RWPE2 (cell line): ENCODE measurements around the gene FKBP1A.

Source experiments
- ATAC-seq: fragments of 200-7000 bp; cut with Tn5 transposase; 3 replicates; pipeline ENCODE4 v1.9.1; 2021; ENCODE audit warnings: low read depth
- DNase-seq: peaks from one replicate; pipeline ENCODE4 v3.0.0-alpha.2; 2020; ENCODE audit warnings: low spot score
- H3K27ac ChIP-seq: fragments of 450-650 bp; 2 replicates; pipeline ENCODE4 v1.5.1; 2017; ENCODE audit warnings: mild to moderate bottlenecking; ENCODE audit not compliant: poor library complexity, severe bottlenecking
- H3K27me3 ChIP-seq: fragments of 250-450 bp; sonication (Bioruptor Pico); 2 replicates; pipeline ENCODE4 v1.5.1; 2021; ENCODE audit warnings: mild to moderate bottlenecking, moderate library complexity; ENCODE audit not compliant: insufficient read depth, poor library complexity, severe bottlenecking
- H3K36me3 ChIP-seq: fragments of 250-450 bp; sonication (Bioruptor Pico); 2 replicates; pipeline ENCODE4 v1.5.1; 2020; ENCODE audit warnings: low read depth, mild to moderate bottlenecking, moderate library complexity
- H3K4me1 ChIP-seq: fragments of 250-450 bp; sonication (Bioruptor Pico); 2 replicates; pipeline ENCODE4 v1.5.1; 2021; ENCODE audit warnings: mild to moderate bottlenecking, moderate library complexity; ENCODE audit not compliant: insufficient read depth, poor library complexity, severe bottlenecking
- H3K4me3 ChIP-seq: fragments of 250-450 bp; sonication (Bioruptor Pico); 2 replicates; pipeline ENCODE4 v1.5.1; 2021; ENCODE audit warnings: mild to moderate bottlenecking, moderate library complexity; ENCODE audit not compliant: severe bottlenecking
- H3K9me3 ChIP-seq: fragments of 250-450 bp; sonication (Bioruptor Pico); 2 replicates; pipeline ENCODE4 v1.5.1; 2021; ENCODE audit warnings: mild to moderate bottlenecking, moderate library complexity; ENCODE audit not compliant: severe bottlenecking
- TF ChIP-seq, protein P1 (sequence below): fragments of 450-650 bp; IDR thresholded peaks from one replicate; pipeline ENCODE4 v1.5.1; 2017; ENCODE audit warnings: mild to moderate bottlenecking, moderate library complexity; ENCODE audit not compliant: poor library complexity, severe bottlenecking

The FKBP1A gene

DNA sequence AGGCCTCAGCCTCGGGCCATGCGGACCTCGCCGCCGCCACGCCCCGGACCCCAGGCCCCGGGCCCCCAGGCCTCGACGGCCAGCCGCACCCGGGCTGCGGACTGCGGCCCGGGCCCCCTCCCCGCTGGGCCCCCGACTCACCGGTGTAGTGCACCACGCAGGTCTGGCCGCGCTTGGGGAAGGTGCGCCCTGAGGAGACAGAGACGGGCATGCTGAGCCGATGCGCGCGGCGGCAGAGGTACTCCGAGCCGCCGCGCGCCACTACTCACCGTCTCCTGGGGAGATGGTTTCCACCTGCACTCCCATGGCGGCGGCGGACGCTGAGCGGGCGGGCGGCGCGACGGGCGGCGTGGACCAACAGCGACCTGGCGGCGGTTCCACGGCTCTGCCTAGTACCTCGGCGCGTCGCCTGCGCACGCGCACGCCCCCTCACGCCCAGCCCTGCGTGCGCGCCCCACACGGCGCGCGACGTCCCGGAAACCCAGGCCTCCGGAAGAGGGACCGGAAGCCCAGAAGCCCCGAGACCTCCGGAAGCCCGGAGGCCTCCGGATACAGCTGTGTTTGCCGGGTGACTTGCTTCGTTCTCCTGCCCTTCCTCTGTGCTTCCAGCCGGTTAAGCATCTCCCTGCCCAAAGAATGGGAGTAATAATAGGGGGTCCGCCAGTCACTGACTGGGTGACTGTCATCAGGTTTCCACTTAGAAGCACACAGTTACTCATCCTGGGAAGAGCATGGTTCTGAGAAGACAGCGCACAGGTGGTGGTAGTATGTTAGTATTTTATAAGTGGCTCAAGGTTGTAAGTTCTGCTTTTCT lies at the start of gene FKBP1A:
FKBP1A (minus strand) TSS at position 362 of the 814 bp plus-strand sequence; CDS start at position 306, 56 bp downstream.
- Histone ChIP-seq H3K36me3 (peaks cover 25% of the 10 kb centered on the region), H3K27me3 (no peaks in the 10 kb centered on the region), H3K4me3 (peak within 1 kb of the TSS; percentile 55), H3K27ac (peak within 1 kb of the TSS; percentile 67), H3K4me1 (peaks cover 19% of the 10 kb centered on the region), H3K9me3 (no peaks in the 10 kb centered on the region)
- DNase-seq, result peak; percentile 89
- peak; percentile 80 for ATAC-seq
- TF ChIP-seq, protein P1, sequence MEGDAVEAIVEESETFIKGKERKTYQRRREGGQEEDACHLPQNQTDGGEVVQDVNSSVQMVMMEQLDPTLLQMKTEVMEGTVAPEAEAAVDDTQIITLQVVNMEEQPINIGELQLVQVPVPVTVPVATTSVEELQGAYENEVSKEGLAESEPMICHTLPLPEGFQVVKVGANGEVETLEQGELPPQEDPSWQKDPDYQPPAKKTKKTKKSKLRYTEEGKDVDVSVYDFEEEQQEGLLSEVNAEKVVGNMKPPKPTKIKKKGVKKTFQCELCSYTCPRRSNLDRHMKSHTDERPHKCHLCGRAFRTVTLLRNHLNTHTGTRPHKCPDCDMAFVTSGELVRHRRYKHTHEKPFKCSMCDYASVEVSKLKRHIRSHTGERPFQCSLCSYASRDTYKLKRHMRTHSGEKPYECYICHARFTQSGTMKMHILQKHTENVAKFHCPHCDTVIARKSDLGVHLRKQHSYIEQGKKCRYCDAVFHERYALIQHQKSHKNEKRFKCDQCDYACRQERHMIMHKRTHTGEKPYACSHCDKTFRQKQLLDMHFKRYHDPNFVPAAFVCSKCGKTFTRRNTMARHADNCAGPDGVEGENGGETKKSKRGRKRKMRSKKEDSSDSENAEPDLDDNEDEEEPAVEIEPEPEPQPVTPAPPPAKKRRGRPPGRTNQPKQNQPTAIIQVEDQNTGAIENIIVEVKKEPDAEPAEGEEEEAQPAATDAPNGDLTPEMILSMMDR, result peak; percentile 12

- DNase-seq (no peak), ATAC-seq (no peak)
- H3K27me3 ChIP-seq, result no peaks in the 10 kb centered on the region
- H3K36me3 ChIP-seq, result peaks cover 39% of the 10 kb centered on the region
- no peak overlapping the region for H3K27ac ChIP-seq
- H3K4me1 ChIP-seq, result no peaks in the 10 kb centered on the region
- H3K9me3 ChIP-seq, result no peaks in the 10 kb centered on the region
- no peak overlapping the region for H3K4me3 ChIP-seq
- TF ChIP-seq, protein P1, result no peak
Measured at GRCh38 chr20:1442304-1442703, 49.5 kb upstream of the FKBP1A start.

GRCh38 chr20:1441133-1441532 lies 48.3 kb upstream of the FKBP1A start:
- Histone ChIP-seq H3K27ac (no peak overlapping the region), H3K9me3 (no peaks in the 10 kb centered on the region), H3K27me3 (no peaks in the 10 kb centered on the region), H3K4me3 (no peak overlapping the region), H3K4me1 (no peaks in the 10 kb centered on the region), H3K36me3 (peaks cover 27% of the 10 kb centered on the region)
- DNase-seq (no peak), ATAC-seq (no peak)
- TF ChIP-seq, protein P1, result no peak

- Histone ChIP-seq H3K9me3 (no peaks in the 10 kb centered on the region), H3K27me3 (no peaks in the 10 kb centered on the region), H3K4me1 (no peaks in the 10 kb centered on the region), H3K36me3 (peaks cover 16% of the 10 kb centered on the region), H3K27ac (no peak overlapping the region), H3K4me3 (no peak overlapping the region)
- ATAC-seq (0 out of 3 replicates have a peak, but pooled peaks have one; percentile 17), DNase-seq (no peak)
- TF ChIP-seq, protein P1, result peak; percentile 47
Measured at GRCh38 chr20:1440024-1440423, 47.2 kb upstream of the FKBP1A start.

GRCh38 chr20:1438361-1438760 lies 45.5 kb upstream of the FKBP1A start:
- no peaks in the 10 kb centered on the region for H3K27me3 ChIP-seq
- peaks cover 6% of the 10 kb centered on the region for H3K4me1 ChIP-seq
- H3K27ac ChIP-seq, result no peak overlapping the region
- TF ChIP-seq, protein P1, result no peak
- no peak overlapping the region for H3K4me3 ChIP-seq
- peaks cover 7% of the 10 kb centered on the region; the same call in 1 of the 2 replicates for H3K36me3 ChIP-seq
- H3K9me3 ChIP-seq, result no peaks in the 10 kb centered on the region
- DNase-seq, result no peak
- no peak for ATAC-seq
